BE2C (cell line): ENCODE results near the gene RINL.

ENCODE experiments used
- DNase-seq: peaks from one replicate; pipeline ENCODE4 v3.0.0-alpha.2; 2020
- H3K27me3 ChIP-seq: fragments of 250-450 bp; sonication (Bioruptor Pico); 2 replicates; pipeline ENCODE4 v1.5.1; 2020; ENCODE audit warnings: mild to moderate bottlenecking
- H3K36me3 ChIP-seq: fragments of 250-450 bp; sonication (Bioruptor Pico); 2 replicates; pipeline ENCODE4 v1.5.1; 2020; ENCODE audit warnings: mild to moderate bottlenecking
- H3K4me1 ChIP-seq: fragments of 250-450 bp; sonication (Bioruptor Pico); 2 replicates; pipeline ENCODE4 v1.5.1; 2020
- H3K4me3 ChIP-seq: 2 replicates; pipeline ENCODE4 v1.5.1; 2011; ENCODE audit warnings: low read depth, low read length
- H3K9me3 ChIP-seq: fragments of 250-450 bp; sonication (Bioruptor Pico); 2 replicates; pipeline ENCODE4 v1.5.1; 2020
- TF ChIP-seq, protein P1 (sequence below): IDR thresholded peaks from 2 replicates; pipeline ENCODE4 v1.5.1; 2012; ENCODE audit warnings: mild to moderate bottlenecking, low read depth, low read length

The RINL gene

DNA sequence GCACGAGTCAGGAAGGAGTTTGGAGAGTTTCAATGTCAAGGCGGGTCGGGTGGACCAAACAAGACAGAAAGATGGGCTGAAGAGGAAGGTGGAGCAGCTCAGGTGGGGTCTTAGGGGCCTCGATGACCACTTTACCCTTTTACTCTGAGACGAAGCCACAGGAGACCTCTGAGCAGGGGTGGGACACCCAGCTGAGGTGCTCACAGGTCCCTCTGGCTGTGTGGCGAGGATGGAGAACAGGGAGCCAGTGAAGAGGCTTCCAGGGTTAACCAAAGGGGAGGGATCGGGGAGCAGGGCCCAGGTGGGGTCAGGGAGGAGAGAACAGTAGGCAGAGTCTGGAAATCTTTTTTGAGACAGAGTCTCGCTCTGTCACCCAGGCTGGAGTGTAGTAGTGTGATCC, 35.9 kb upstream of the RINL start:
- Histone ChIP-seq H3K4me1 (peaks cover 3% of the 10 kb centered on the region), H3K36me3 (no peaks in the 10 kb centered on the region), H3K27me3 (no peaks in the 10 kb centered on the region), H3K4me3 (no peak overlapping the region), H3K9me3 (no peaks in the 10 kb centered on the region)
- no peak for DNase-seq
- TF ChIP-seq, protein P1, sequence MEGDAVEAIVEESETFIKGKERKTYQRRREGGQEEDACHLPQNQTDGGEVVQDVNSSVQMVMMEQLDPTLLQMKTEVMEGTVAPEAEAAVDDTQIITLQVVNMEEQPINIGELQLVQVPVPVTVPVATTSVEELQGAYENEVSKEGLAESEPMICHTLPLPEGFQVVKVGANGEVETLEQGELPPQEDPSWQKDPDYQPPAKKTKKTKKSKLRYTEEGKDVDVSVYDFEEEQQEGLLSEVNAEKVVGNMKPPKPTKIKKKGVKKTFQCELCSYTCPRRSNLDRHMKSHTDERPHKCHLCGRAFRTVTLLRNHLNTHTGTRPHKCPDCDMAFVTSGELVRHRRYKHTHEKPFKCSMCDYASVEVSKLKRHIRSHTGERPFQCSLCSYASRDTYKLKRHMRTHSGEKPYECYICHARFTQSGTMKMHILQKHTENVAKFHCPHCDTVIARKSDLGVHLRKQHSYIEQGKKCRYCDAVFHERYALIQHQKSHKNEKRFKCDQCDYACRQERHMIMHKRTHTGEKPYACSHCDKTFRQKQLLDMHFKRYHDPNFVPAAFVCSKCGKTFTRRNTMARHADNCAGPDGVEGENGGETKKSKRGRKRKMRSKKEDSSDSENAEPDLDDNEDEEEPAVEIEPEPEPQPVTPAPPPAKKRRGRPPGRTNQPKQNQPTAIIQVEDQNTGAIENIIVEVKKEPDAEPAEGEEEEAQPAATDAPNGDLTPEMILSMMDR = no peak

DNA sequence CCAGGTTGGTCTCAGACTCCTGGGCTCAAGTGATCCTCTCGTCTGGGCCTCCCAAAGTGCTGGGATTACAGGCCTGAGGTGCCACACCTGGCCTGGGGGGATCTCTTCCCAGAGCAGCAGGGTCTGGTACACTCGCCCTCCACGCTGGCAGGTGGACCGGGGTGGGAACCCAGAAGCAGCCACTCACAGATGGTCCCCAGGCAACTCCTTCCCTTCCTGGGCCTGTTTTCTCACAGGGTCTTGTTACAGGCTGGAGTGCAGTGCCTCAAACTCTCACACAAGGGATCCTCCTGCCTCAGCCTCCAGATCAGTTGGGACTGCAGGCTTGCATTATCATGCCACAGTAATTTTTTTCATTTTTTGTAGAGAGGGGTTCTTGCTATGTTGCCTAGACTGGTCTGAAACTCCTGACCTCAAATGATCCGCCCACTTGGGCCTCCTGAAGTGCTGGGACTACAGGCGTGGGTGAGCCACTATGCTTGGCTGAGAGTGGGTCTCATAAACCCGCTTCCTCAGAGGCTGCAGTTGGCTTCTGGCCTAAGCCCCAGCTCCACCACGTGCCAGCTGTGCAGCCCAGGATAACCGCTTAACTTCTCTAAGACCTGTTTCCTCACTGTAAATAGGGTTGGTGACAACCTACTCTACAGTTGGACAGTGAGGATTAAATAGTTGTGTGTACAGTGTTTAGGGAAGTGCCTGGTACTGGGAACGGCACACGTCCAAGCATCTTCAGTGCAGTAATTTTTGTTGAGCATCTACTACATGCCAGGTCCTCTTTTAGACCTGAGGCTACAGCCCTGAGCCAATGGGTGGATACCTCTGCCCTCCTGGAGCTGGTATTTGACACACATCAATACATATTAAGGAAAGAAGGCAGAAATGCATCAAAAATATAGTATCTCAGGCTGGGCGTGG, 34.8 kb upstream of the RINL start:
- Histone ChIP-seq H3K4me3 (no peak overlapping the region), H3K9me3 (no peaks in the 10 kb centered on the region), H3K36me3 (no peaks in the 10 kb centered on the region), H3K4me1 (peaks cover 2% of the 10 kb centered on the region), H3K27me3 (no peaks in the 10 kb centered on the region)
- DNase-seq = no peak
- TF ChIP-seq, protein P1 = no peak

DNA sequence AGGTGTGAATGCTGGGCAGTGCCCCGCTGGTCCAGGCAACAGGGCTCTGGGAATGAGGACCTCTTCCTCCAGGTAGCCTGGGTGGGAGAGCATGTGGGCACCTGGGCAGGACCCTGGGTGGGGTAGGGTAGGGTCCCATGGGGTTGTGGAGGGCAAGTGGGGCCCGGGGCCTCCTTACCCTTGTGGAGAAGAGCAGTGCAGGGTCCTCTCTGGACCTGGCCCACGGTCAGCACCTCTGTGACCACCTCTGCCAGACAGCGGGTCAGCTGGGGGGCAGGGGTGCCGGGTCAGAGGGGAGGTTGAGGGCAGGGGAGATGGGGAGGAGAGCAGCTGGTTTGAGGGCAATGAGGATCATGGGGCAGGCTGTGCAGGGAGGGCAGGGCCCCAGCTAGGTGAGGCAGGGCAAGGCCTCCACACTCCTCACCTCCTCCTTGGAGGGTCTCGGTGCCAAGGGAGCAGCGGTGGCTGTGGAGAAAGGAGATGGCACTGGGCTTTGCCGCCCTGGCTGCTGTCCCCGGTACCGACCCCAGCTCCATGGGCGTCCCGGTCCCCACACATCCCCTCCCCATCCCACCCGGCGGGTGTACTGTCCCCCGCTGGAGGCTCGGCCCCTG, 33.4 kb upstream of the RINL start:
- no peaks in the 10 kb centered on the region; the same call in 1 of the 2 replicates for H3K9me3 ChIP-seq
- no peak overlapping the region for H3K4me3 ChIP-seq
- TF ChIP-seq, protein P1 = no peak
- no peaks in the 10 kb centered on the region for H3K4me1 ChIP-seq
- H3K36me3 ChIP-seq = peaks cover 12% of the 10 kb centered on the region
- no peaks in the 10 kb centered on the region for H3K27me3 ChIP-seq
- no peak for DNase-seq

DNA sequence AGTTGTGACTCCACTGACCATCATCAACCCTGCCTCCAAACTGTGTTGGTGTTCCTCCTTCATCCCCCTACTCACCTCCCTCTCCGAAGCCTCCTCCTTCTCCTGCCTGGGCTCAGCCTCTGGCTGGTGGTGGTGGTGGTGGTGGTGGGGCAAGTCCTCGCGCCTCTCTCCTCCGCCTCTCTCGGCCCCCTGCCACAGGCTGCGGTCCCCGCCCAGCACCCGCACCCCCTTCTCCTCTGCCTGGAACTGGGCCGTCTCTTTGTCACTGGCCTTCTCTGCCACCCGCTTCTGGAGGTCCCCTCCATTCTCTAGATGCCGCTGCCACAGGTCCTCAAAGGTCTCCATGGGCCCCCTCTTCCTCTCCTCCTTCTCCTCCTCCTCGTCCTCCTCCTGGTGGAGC, 32.4 kb upstream of the RINL start:
- peaks cover 15% of the 10 kb centered on the region for H3K36me3 ChIP-seq
- H3K27me3 ChIP-seq = no peaks in the 10 kb centered on the region
- H3K4me3 ChIP-seq = no peak overlapping the region
- H3K9me3 ChIP-seq = no peaks in the 10 kb centered on the region; the same call in 1 of the 2 replicates
- no peaks in the 10 kb centered on the region for H3K4me1 ChIP-seq
- TF ChIP-seq, protein P1 = no peak
- DNase-seq = no peak

DNA sequence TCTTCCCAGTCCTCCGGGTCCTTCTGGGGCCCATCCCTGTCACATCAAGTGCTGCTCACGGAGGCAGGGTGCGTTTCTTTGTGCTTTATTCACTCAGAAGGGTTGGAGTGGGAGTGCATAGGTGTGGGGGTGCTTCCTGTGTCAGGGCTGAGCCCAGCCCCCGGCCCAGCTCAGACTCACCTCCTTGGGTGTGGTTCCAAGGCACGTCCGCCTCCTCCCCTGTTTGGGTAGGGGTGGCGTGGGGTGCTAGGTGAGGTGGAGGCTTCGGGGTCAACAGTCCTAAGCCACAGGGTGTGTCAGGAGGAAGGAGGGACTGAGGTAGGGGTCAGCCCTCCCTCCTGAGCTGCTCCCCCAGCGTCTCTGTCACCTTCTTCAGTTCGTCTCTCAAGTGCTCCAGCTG, 30.8 kb upstream of the RINL start:
- Histone ChIP-seq H3K4me1 (no peaks in the 10 kb centered on the region), H3K27me3 (no peaks in the 10 kb centered on the region), H3K4me3 (no peak overlapping the region), H3K9me3 (no peaks in the 10 kb centered on the region; the same call in 1 of the 2 replicates), H3K36me3 (peaks cover 22% of the 10 kb centered on the region)
- DNase-seq = no peak
- TF ChIP-seq, protein P1 = no peak

DNA sequence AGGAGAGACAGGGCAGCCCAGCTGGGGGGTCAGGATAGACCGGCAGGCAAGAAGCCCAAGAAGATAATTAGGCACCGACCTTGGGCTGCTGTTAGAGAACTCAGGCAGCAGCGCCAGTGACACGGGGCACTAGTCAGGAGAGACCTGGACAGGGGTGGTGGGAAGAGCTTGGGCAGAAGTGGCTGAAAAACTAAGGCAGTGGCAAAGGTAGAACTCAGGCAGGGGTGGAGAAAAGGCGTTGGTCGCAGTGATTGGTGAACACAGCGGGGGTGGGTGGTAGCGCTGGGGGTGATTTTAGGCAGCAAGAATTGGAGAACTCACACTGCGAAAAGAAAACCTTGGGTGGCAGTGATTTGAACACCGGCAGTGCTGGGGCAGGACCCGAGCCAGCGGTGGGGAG, 29.6 kb upstream of the RINL start:
- Histone ChIP-seq H3K27me3 (no peaks in the 10 kb centered on the region), H3K9me3 (no peaks in the 10 kb centered on the region; the same call in 1 of the 2 replicates), H3K4me3 (no peak overlapping the region), H3K36me3 (peaks cover 22% of the 10 kb centered on the region), H3K4me1 (no peaks in the 10 kb centered on the region)
- no peak for DNase-seq
- TF ChIP-seq, protein P1 = no peak
